Pancreas (tissue), 10 donors: ENCODE results near the gene ATP13A1. TPM values are rescaled to one million over a fixed set of nuclear protein-coding genes. Genes with fewer than 3 reads are reported as not detected.
"Not testable (repeated sequence)": the region's sequence is repeated elsewhere in the genome, so short reads cannot be mapped to it uniquely, and the experiment has no call there.

ENCODE experiments used
- ATAC-seq, 4 donors: fragments of 200-7000 bp; cut with Tn5 transposase; one replicate each; pipeline versions ENCODE4 v1.8.0 to v1.9.1; 2020; ENCODE audit warnings: mild to moderate bottlenecking in 4 of 4, moderate library complexity in 4 of 4
- DNase-seq, 6 donors: peaks; one replicate each; pipeline ENCODE4 v3.0.0-alpha.2; 2020
- FAIRE-seq: peaks from 2 replicates; lab custom pipeline; 2012; peaks lifted over from hg19 to GRCh38; lab: Jason Lieb, UNC
- H3K27ac ChIP-seq, 4 donors: fragments of 200-600 bp; sonication (generic); 1 replicate in 3 of 4; 2 replicates in 1 of 4; pipeline versions ENCODE4 v1.5.0 to v1.8.0; 2020
- H3K27me3 ChIP-seq, 4 donors: fragments of 200-600 bp; one replicate each; pipeline ENCODE4 v1.8.0; 2021
- H3K36me3 ChIP-seq, 3 donors: fragments of 200-600 bp; sonication (generic) in 1 of 3; one replicate each; pipeline versions ENCODE4 v1.5.0 to v1.8.0; 2020 to 2021
- H3K4me1 ChIP-seq, 3 donors: fragments of 200-600 bp; one replicate each; pipeline ENCODE4 v1.8.0; 2021
- H3K4me3 ChIP-seq, 4 donors: fragments of 200-600 bp; sonication (generic) in 2 of 4; one replicate each; pipeline versions ENCODE4 v1.5.0 to v1.8.0; 2020 to 2021
- H3K9me3 ChIP-seq, 4 donors: fragments of 200-600 bp; one replicate each; pipeline ENCODE4 v1.8.0; 2021
- CTCF ChIP-seq, 4 donors: fragments of 200-600 bp; sonication (generic) in 3 of 4; IDR thresholded peaks; one replicate each; pipeline versions ENCODE4 v1.5.0 to v1.8.0; 2021; ENCODE audit warnings: antibody characterized with exemption in 4 of 4
- WGBS, 2 donors: extraction: QIAGEN DNeasy Blood & Tissue Kit; methylation state at CpG; one replicate each; pipeline ENCODE4 v1.1.7; 2013; 5-methylcytosine and 5-hydroxymethylcytosine counted together
- intact Hi-C, 3 donors: fragments of 100-400 bp; cut with DNase I; formaldehyde crosslinking; loops; one replicate each; pipeline versions ENCODE4 v1.11.1 to v1.14.2; 2022
- polyA plus RNA-seq, 2 donors: library from polyadenylated mRNA; stranded (reverse); fragments of 200-250 nt; gene quantifications; one replicate each; pipeline ENCODE4 v1.2.3, GENCODE V29; 2013
- total RNA-seq, 6 donors: library from RNA; stranded (reverse); fragmentation: NEBNext Ultra II Directional in 4 of 6; extraction: Animal tissue kit (Norgen Biotek cat#: 25700) in 4 of 6; gene quantifications; one replicate each; pipeline versions ENCODE4 v1.2.1 to v1.2.4, GENCODE V29; 2021 to 2023
- donor health status: healthy with polysubstance abuse.
- donor health status: DM: no; HTN: no; CAD: no; lungs with moderate emphysema.
- donor health status: DM: no; HTN: no; CAD: no.
- donor health status: control.
- donor health status: control.
- donor health status: Bipolar disorder and iron deficiency.
- donor health status: DM: yes; HTN: yes; CAD: no.
- donor health status: DM: no; HTN: no; CAD: no.
- donor health status: DM: no; HTN: no; CAD: no.
- donor health status: DM: yes; HTN: yes; CAD: no.

The ATP13A1 gene
- total and polyA plus RNA-seq, 8 donors = 24.9 to 77.3 (median 36.1) TPM

GRCh38 chr19:19613506-19613905, 50.0 kb downstream of the ATP13A1 start:
- 80 to 90% methylated on average over 4 of the region's 4 CpGs for WGBS, 2 donors
- ATAC-seq = no peak
- Histone ChIP-seq H3K36me3 (no peaks in the 10 kb centered on the region), H3K27me3 (no peaks in the 10 kb centered on the region), H3K4me3 (no peak overlapping the region), H3K4me1 (no peaks in the 10 kb centered on the region), H3K27ac (no peak overlapping the region), H3K9me3 (no peaks in the 10 kb centered on the region)
- TF ChIP-seq CTCF (IDR thresholded peaks at IDR 0.05) = no peak
- intact Hi-C loops = no loop called here
- FAIRE-seq = no peak
- no peak for DNase-seq

- no peak for ATAC-seq
- Histone ChIP-seq H3K9me3 (no peaks in the 10 kb centered on the region), H3K4me1 (no peaks in the 10 kb centered on the region), H3K27ac (no peak overlapping the region), H3K27me3 (no peaks in the 10 kb centered on the region), H3K4me3 (no peak overlapping the region), H3K36me3 (no peaks in the 10 kb centered on the region)
- FAIRE-seq = no peak
- no peak for TF ChIP-seq CTCF (IDR thresholded peaks at IDR 0.05)
- intact Hi-C loops = no loop called here
- no peak for DNase-seq
- 78 to 83% methylated on average over 10 of the region's 10 CpGs for WGBS, 2 donors
Measured at GRCh38 chr19:19610376-19611202, 52.9 kb downstream of the ATP13A1 start.

DNA sequence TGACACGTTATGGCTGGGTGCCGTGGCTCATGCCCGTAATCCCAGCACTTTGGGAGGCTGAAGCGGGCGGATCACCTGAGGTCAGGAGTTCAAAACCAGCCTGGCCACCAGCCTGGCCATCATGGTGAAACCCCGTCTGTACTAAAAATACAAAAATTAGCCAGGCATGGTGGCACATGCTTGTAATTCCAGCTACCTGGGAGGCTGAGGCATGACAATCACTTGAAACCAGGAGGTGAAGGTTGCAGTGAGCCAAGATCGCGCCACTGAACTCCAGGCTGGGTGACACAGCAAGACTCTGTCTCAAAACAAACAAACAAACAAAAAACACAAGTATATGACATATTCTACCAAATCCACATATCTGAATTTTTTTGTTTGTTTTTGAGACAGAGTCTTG, 56.8 kb downstream of the ATP13A1 start:
- H3K27me3 ChIP-seq, intact Hi-C loops, H3K4me3 ChIP-seq, H3K36me3 ChIP-seq, FAIRE-seq, DNase-seq, H3K27ac ChIP-seq, H3K9me3 ChIP-seq, ATAC-seq, H3K4me1 ChIP-seq: not testable (repeated sequence)
- 85 to 90% methylated on average over 8 of the region's 8 CpGs for WGBS, 2 donors

GRCh38 chr19:19606021-19606420, 57.5 kb downstream of the ATP13A1 start:
- Histone ChIP-seq H3K27me3 (no peaks in the 10 kb centered on the region), H3K9me3 (no peaks in the 10 kb centered on the region), H3K27ac (no peak overlapping the region), H3K36me3 (no peaks in the 10 kb centered on the region), H3K4me3 (no peak overlapping the region), H3K4me1 (no peaks in the 10 kb centered on the region)
- ATAC-seq = peak in 3 of 4 donors; percentile 30 to 71 (median 50)
- no peak for DNase-seq
- intact Hi-C loops = no loop called here
- 75 to 89% methylated on average over 1 of the region's 1 CpG for WGBS, 2 donors
- no peak for FAIRE-seq
- no peak for TF ChIP-seq CTCF (IDR thresholded peaks at IDR 0.05)

- no peak for TF ChIP-seq CTCF (IDR thresholded peaks at IDR 0.05)
- H3K4me3 ChIP-seq = no peak overlapping the region
- no peaks in the 10 kb centered on the region for H3K4me1 ChIP-seq
- DNase-seq (no peak), FAIRE-seq (no peak), ATAC-seq (no peak)
- intact Hi-C loops = no loop called here
- H3K27me3 ChIP-seq = no peaks in the 10 kb centered on the region
- 58 to 83% methylated on average over 3 of the region's 3 CpGs for WGBS, 2 donors
- no peaks in the 10 kb centered on the region for H3K36me3 ChIP-seq
- no peak overlapping the region for H3K27ac ChIP-seq
- H3K9me3 ChIP-seq = no peaks in the 10 kb centered on the region
Measured at GRCh38 chr19:19602713-19603324, 60.7 kb downstream of the ATP13A1 start.
